IgD-negative memory B cell (primary cell): Measurements from ENCODE around the gene GALNT15. TPM values are rescaled to one million over a fixed set of nuclear protein-coding genes. Genes with fewer than 3 reads are reported as not detected.
A peak's percentile ranks its signal among the peaks of the same experiment; 100 is the strongest.

ENCODE experiments used
- H3K27ac Mint-ChIP-seq, 3 donors: one replicate each; pipeline ENCODE4 v1.8.0; 2020 to 2022; ENCODE audit warnings: mild to moderate bottlenecking in 3 of 3, mixed read lengths in 3 of 3, moderate library complexity in 1 of 3
- H3K27me3 Mint-ChIP-seq: one replicate; pipeline ENCODE4 v1.8.0; 2021; ENCODE audit warnings: mixed read lengths
- H3K36me3 Mint-ChIP-seq: one replicate; pipeline ENCODE4 v1.8.0; 2020; ENCODE audit warnings: mild to moderate bottlenecking, mixed read lengths
- H3K4me1 Mint-ChIP-seq, 3 donors: one replicate each; pipeline ENCODE4 v1.8.0; 2020 to 2022; ENCODE audit warnings: mixed read lengths in 3 of 3, mild to moderate bottlenecking in 1 of 3
- H3K4me3 Mint-ChIP-seq, 4 donors: one replicate each; pipeline ENCODE4 v1.8.0; 2020 to 2022; ENCODE audit warnings: mild to moderate bottlenecking in 4 of 4, mixed read lengths in 4 of 4, moderate library complexity in 3 of 4
- H3K9me3 Mint-ChIP-seq, 3 donors: one replicate each; pipeline ENCODE4 v1.8.0; 2020 to 2021; ENCODE audit warnings: mixed read lengths in 3 of 3, mild to moderate bottlenecking in 1 of 3
- polyA plus RNA-seq: library from polyadenylated mRNA; unstranded; fragments of 300-500 nt; fragmentation: Illumina TruSeq; gene quantifications from one replicate; pipeline ENCODE4 v1.2.3, GENCODE V29; 2021

The GALNT15 gene
- polyA plus RNA-seq, 1 donor from 2014 or later = not detected

DNA sequence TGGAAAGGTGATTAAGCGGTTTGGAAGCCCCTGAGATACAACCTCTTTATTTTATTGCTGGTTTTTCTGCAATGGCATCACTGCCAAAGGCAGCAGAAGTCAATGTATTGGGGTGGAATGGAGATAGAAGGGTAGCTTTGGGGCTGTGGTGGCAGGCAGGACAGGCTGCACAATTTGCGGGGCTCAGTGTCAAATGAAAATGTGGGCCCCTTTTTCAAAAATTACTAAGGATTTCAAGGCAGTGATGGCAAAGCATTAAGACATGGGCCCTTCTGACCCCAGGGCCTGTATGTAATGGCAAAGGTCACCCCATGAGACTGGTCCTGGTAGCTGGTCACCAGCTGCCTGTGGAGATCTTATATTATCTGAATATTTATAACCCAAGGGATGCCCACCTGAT is 29.3 kb upstream of the GALNT15 start:
- peaks cover 1% of the 10 kb centered on the region for H3K36me3 Mint-ChIP-seq
- H3K4me1 Mint-ChIP-seq = no peaks in the 10 kb centered on the region
- H3K9me3 Mint-ChIP-seq = peaks cover 0 to 12% (median 4%) of the 10 kb centered on the region in 3 donors
- no peak overlapping the region for H3K4me3 Mint-ChIP-seq
- peaks cover 1% of the 10 kb centered on the region for H3K27me3 Mint-ChIP-seq
- no peak overlapping the region for H3K27ac Mint-ChIP-seq

DNA sequence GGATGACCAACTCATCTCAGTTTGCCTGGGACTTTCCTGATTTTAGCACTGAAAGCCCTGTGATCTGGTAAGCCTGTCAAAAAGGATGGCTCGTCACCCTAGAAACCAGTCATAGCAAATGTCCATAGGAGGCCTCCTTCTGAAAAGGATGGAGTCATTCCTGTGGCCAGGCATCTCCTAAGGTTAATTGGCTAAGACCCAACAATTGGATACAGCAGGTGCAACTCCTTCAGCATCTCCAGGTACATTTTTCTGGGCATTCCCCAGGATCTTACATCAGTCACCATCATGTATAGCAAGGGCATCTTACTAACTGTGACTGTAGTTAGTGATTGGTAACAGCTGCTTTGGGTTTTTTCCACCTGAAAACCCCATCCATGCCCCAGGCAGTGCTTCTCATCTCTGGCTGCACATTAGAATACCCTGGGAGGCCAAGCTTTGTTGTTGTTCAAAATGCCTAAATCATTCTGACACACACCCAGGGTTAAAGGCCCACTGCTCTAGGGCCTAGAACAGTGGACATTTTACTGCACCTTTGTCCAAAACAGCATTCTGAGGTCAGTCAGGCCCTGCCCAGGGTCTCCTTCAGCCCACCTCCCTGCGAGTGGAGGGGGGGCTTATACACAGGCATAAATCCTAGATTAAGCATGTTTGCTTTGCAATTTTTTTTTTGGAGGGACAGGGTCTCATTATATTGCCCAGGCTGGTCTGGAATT is 28.3 kb upstream of the GALNT15 start:
- Mint-ChIP-seq H3K9me3 (peaks cover 0 to 7% (median 5%) of the 10 kb centered on the region in 3 donors), H3K4me3 (no peak overlapping the region), H3K36me3 (peaks cover 2% of the 10 kb centered on the region), H3K4me1 (no peaks in the 10 kb centered on the region), H3K27me3 (peaks cover 1% of the 10 kb centered on the region), H3K27ac (no peak overlapping the region)

DNA sequence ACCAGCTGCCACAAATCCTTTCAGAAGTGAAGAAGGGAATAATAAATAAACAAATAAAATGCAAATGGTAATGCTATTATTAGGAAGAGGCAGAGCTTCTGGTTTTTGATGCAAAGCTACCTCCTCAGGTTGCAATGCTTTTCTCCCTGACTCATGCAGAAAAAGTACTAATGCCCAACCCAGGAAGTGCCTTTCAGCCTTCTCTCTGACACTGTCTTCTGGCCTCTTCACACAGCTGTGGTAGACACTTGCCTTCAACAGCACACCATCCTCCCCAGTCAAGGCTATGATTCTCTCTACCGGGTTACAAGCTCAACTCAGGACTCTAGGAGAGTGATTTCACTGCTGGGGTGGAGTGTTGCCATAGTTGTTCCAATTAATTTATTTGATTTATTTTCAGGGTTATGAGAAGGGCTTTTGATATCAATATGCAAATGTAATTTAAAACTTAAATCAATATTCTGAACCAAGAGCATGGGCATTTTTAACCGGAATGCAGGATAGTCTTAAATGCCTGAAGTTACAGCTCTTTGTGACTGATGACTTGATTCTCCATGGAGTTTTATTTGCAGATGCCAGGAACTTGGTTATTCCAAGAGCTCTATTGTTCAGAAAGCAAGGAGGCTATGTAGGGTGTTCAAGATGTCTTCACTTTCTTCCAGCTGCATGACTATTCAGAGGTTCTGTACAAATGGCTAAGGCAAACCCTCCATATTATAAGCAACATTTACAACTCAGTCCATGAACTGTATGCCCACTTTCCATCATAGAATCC is 27.1 kb upstream of the GALNT15 start:
- H3K4me1 Mint-ChIP-seq = no peaks in the 10 kb centered on the region
- H3K36me3 Mint-ChIP-seq = peaks cover 2% of the 10 kb centered on the region
- no peak overlapping the region for H3K4me3 Mint-ChIP-seq
- H3K27ac Mint-ChIP-seq = no peak overlapping the region
- peaks cover 0 to 9% (median 7%) of the 10 kb centered on the region in 3 donors for H3K9me3 Mint-ChIP-seq
- H3K27me3 Mint-ChIP-seq = peaks cover 1% of the 10 kb centered on the region

DNA sequence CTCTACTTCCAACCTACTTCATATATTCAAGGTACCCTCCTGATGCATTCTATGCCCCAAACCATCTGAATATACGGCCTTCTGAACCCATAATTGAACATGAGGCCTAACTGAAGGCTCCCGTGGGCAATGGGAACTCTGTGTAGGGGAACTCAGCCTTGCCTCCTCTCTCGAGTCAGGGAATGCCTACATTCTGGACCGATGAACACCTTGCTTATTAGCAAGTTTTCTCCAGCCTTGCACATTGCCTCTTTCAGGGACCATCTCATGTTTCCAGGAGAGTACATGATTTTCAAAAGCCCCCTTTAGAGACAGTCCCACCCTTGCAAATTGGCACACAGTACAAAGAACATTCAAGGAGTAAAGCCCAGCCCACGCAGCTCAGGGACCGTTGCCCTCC is 26.3 kb upstream of the GALNT15 start:
- Mint-ChIP-seq H3K9me3 (peaks cover 7 to 11% (median 7%) of the 10 kb centered on the region in 3 donors), H3K36me3 (peaks cover 2% of the 10 kb centered on the region), H3K4me3 (no peak overlapping the region), H3K27ac (no peak overlapping the region), H3K4me1 (no peaks in the 10 kb centered on the region), H3K27me3 (peaks cover 1% of the 10 kb centered on the region)

DNA sequence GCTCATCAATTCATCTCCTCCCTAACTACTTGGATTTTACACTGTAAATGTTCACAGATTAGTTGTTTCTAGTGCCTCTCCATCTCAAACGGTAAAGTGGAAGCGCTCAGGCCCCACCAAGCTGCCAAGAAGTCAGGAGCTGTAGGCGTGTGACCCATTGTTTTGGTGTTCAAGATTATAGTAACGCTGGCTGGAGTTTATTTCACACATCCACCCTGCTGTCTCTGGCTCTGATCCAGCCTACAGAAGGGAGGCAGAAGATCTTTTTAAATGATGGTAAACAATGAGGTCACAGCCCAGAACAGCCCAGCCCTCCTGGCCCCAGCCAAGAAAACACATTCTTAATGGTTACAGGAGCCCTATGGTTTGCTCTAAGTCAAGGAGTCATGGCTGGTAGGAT is 25.7 kb upstream of the GALNT15 start:
- no peaks in the 10 kb centered on the region for H3K4me1 Mint-ChIP-seq
- peaks cover 5 to 8% (median 7%) of the 10 kb centered on the region in 3 donors for H3K9me3 Mint-ChIP-seq
- H3K27me3 Mint-ChIP-seq = peaks cover 3% of the 10 kb centered on the region
- H3K4me3 Mint-ChIP-seq = no peak overlapping the region
- H3K36me3 Mint-ChIP-seq = peaks cover 1% of the 10 kb centered on the region
- H3K27ac Mint-ChIP-seq = no peak overlapping the region

DNA sequence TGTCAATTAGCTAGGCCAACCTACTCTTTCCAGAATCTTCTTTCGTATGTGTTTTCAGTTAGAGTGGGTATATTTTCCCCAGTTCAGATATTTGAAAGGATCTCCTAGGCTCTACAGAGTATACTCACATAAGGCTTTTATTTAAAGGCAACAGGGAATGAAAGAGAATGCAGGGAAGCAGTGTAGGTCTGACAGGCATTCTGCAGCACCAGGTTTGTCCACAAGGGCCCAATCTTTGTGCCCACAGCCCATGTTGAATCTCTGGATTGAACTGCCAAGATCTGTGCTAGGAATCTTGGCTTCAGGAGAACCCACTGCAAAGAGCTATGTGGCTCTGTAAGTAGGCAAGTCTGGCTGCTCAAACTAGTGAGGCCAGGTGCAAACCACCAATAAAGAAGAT is 24.2 kb upstream of the GALNT15 start:
- peaks cover 4 to 7% (median 6%) of the 10 kb centered on the region in 3 donors for H3K9me3 Mint-ChIP-seq
- peaks cover 6% of the 10 kb centered on the region for H3K27me3 Mint-ChIP-seq
- H3K4me1 Mint-ChIP-seq = no peaks in the 10 kb centered on the region
- H3K36me3 Mint-ChIP-seq = peaks cover 3% of the 10 kb centered on the region
- H3K4me3 Mint-ChIP-seq = peak overlapping the region in 1 of 4 donors; percentile 56
- no peak overlapping the region for H3K27ac Mint-ChIP-seq

DNA sequence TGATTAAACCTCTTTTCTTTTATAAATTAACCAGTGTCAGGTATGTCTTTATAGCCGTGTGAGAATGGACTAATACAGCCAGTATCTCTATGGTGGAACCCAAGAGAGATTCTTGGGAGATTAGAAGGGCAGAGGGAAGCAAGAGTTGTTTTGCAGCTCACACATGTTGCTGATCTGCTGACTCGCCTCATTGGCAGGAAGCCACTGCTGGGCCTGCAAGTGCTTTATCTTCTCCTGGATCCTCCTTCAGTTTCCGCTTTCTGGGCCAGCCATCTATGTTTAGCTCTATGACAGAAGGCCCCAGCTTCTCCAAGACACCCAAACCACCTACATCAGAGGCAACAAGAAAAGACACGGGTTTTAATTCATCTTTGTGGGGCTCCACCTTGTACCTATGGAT is 23.4 kb upstream of the GALNT15 start:
- peaks cover 4 to 7% (median 6%) of the 10 kb centered on the region in 3 donors for H3K9me3 Mint-ChIP-seq
- H3K4me3 Mint-ChIP-seq = no peak overlapping the region
- peaks cover 3% of the 10 kb centered on the region for H3K36me3 Mint-ChIP-seq
- H3K27me3 Mint-ChIP-seq = peaks cover 6% of the 10 kb centered on the region
- no peak overlapping the region for H3K27ac Mint-ChIP-seq
- H3K4me1 Mint-ChIP-seq = no peaks in the 10 kb centered on the region

DNA sequence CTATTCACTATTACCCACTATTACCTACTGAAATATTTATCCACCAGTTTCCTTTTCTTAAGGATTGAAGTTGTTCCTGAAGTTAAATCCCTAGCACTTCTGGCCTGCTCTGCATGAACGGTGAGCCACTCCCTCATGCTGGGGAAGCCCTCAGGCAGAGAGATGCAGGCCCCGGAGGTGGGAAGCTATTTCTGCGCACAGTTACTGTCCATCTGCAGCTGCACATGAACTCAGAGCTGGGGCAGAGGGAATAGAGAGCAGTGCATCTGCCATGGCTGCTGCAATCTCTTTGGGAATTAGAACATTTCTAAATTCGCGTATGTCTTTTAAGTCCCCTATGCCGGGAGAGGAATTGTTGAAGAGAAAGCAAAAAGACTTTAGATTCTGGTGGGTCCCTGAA is 6.3 kb upstream of the GALNT15 start:
- Mint-ChIP-seq H3K36me3 (peaks cover 1% of the 10 kb centered on the region), H3K4me1 (no peaks in the 10 kb centered on the region), H3K27ac (no peak overlapping the region), H3K4me3 (no peak overlapping the region), H3K27me3 (peaks cover 13% of the 10 kb centered on the region), H3K9me3 (peaks cover 5 to 8% (median 6%) of the 10 kb centered on the region in 3 donors)

DNA sequence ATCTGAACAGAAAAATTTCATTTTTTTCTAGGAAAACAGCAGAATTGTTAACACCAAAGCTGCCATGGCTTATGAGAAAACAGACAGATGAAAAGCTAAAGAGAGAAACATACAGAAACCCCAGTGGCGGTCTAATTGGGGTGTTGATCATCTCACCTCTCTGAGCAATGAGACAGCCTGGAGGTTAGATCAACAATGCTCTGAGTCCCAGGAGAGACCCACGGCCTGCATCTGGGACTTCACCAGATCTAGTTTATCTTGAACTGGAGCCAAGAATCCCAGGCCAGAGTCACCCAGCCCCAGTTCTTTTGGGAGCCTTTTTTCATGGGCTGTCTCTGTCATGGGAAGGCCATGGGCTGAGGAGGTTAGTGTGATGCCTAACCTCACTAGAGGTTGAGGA is 3.5 kb upstream of the GALNT15 start:
- H3K4me3 Mint-ChIP-seq = no peak overlapping the region

DNA sequence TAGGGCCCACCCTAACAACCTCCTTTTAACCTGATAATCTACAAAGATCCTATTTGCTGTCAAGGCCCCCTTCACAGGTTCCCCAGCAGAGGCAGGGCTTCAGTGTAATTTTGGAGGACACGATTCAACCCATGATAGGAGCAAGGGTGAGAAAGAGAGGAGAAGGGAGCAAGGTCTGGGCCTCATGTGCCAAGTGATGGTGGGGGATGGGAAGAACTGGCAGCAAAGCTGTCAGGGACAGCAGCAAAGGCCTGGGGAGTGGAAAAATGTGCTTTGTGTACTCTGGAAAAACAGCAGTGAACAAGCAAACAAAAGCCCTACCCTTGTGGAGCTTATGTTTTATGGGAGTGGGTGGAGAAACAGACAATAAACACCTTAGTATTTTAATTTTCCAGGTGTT is 2.7 kb upstream of the GALNT15 start:
- peaks cover 4% of the 10 kb centered on the region for H3K27me3 Mint-ChIP-seq
- peaks cover 0 to 3% (median 1%) of the 10 kb centered on the region in 3 donors for H3K9me3 Mint-ChIP-seq
- no peak overlapping the region for H3K27ac Mint-ChIP-seq
- H3K4me3 Mint-ChIP-seq = no peak overlapping the region
- no peaks in the 10 kb centered on the region for H3K36me3 Mint-ChIP-seq
- H3K4me1 Mint-ChIP-seq = no peaks in the 10 kb centered on the region

More for the DNA sequence above, 3.5 kb upstream of the GALNT15 start:
- H3K9me3 Mint-ChIP-seq = peaks cover 0 to 3% (median 1%) of the 10 kb centered on the region in 3 donors
- no peaks in the 10 kb centered on the region for H3K36me3 Mint-ChIP-seq
- no peaks in the 10 kb centered on the region for H3K4me1 Mint-ChIP-seq
- no peak overlapping the region for H3K27ac Mint-ChIP-seq
- peaks cover 7% of the 10 kb centered on the region for H3K27me3 Mint-ChIP-seq

DNA sequence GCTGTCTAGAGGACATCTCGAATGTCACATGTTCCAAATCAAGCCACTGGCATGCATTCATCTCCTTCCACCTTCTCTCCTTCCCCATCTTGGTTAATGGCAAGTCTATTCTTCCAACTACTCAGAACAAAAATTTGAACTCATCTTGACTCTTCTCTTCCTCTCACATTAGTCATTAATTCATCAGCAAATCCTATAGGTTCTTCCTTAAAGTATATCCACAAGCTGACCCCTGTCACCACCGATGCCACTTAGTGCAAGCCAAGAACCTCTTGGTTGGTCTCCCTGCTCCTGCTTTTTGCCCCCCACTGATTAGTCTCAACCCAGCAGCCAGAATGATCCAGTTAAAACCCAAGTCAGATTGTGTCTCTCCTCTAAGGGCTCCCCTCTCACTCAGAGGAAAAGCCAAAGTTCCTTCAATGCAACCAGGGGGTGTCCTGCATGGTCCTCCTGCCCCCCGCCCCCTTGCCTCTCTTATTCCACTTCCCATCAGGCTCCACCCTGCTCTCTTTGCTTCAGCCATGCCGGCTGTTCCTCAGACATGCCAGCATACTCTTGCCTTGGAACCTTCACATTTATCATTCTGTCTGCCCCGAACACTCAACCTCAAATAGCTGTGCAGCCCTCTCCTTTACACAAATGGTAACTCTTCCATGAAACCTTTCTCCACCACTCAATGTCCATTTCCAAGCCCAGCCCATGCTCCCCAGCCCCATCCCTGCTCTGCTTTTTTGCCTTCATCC is 1.0 kb upstream of the GALNT15 start:
- Mint-ChIP-seq H3K27me3 (peaks cover 2% of the 10 kb centered on the region), H3K4me1 (peaks cover 0 to 3% (median 0%) of the 10 kb centered on the region in 3 donors), H3K27ac (no peak overlapping the region)

DNA sequence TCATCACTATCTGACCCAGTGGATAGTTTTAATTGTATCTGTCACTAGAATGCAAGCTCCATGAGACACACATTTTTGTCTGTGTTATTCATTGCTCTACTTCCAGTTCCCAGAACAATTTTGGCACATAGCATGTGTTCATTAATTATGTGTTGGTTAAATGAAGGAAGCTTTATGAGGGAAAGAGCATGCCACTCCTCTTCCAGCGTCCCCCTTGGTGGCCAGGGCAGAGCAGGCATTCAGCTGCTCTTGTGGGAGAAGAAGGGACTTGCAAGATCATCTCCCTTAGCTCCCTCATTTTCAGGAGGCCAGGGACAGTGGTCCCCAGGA is 489 bp upstream of the GALNT15 start:
- H3K36me3 Mint-ChIP-seq = no peaks in the 10 kb centered on the region
- H3K9me3 Mint-ChIP-seq = peaks cover 0 to 3% (median 1%) of the 10 kb centered on the region in 3 donors
- peaks cover 6% of the 10 kb centered on the region for H3K27me3 Mint-ChIP-seq
- H3K27ac Mint-ChIP-seq = no peak overlapping the region
- H3K4me3 Mint-ChIP-seq = no peak overlapping the region
- peaks cover 0 to 4% (median 0%) of the 10 kb centered on the region in 3 donors for H3K4me1 Mint-ChIP-seq

More for the DNA sequence above, 1.0 kb upstream of the GALNT15 start:
- peaks cover 0 to 3% (median 1%) of the 10 kb centered on the region in 3 donors for H3K9me3 Mint-ChIP-seq
- no peaks in the 10 kb centered on the region for H3K36me3 Mint-ChIP-seq
- no peak overlapping the region for H3K4me3 Mint-ChIP-seq

DNA sequence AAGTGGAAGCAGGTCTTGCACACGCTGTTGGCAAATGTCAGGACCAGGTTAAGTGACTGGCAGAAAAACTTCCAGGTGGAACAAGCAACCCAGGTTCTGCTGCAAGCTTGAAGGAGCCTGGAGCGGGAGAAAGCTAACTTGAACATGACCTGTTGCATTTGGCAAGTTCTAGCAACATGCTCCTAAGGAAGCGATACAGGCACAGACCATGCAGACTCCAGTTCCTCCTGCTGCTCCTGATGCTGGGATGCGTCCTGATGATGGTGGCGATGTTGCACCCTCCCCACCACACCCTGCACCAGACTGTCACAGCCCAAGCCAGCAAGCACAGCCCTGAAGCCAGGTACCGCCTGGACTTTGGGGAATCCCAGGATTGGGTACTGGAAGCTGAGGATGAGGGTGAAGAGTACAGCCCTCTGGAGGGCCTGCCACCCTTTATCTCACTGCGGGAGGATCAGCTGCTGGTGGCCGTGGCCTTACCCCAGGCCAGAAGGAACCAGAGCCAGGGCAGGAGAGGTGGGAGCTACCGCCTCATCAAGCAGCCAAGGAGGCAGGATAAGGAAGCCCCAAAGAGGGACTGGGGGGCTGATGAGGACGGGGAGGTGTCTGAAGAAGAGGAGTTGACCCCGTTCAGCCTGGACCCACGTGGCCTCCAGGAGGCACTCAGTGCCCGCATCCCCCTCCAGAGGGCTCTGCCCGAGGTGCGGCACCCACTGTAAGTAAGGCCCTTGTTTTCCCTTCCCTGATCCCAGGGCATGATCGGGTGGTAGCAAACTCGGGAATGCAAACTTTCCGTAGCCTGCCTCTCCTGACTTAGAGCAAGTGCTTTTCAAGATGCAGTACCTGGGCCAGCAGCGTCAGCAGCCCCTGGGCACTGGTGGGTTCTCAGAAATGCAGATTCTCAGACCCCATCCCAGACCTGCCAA is 759 bp downstream of the GALNT15 start:
- Mint-ChIP-seq H3K27me3 (peaks cover 9% of the 10 kb centered on the region), H3K4me1 (peaks cover 0 to 4% (median 0%) of the 10 kb centered on the region in 3 donors), H3K9me3 (peaks cover 0 to 1% (median 0%) of the 10 kb centered on the region in 3 donors), H3K4me3 (no peak overlapping the region), H3K36me3 (no peaks in the 10 kb centered on the region), H3K27ac (no peak overlapping the region)

DNA sequence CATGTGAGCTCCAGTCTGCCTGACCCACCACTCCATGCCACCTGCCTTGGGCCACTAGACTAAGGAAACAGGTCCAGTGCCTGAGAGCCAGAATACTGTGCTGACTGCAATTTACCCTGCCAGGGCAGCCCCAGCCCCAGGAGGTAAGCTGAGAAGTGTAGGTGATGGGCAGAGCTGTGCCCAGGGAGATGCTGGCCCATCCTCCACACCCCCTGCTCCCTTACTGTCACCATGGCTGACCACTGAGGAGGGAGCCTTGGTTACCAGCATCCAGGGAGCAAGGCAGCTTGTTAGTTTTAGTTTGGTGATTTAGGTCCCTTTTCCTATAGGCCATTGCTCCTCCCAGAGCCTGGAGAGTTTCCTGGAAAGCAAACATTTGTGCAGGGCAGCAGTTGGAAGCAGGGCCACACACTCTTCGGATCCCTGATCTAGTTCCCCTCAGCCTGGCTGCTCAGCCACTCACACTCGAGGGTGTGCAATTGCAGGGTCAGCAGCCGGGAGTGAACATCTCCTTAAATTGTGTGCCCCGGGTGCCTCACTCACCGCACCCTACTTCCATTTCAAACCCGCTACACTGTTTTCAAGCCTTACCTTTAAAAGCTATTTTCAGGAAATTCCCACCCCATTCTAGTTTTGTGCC is 2.0 kb downstream of the GALNT15 start:
- H3K27ac Mint-ChIP-seq = no peak overlapping the region
- no peaks in the 10 kb centered on the region for H3K9me3 Mint-ChIP-seq
- H3K36me3 Mint-ChIP-seq = no peaks in the 10 kb centered on the region
- peaks cover 9% of the 10 kb centered on the region for H3K27me3 Mint-ChIP-seq
- H3K4me1 Mint-ChIP-seq = peaks cover 0 to 4% (median 0%) of the 10 kb centered on the region in 3 donors
- no peak overlapping the region for H3K4me3 Mint-ChIP-seq
